Measurements from ENCODE around the gene SPIN1. TPM values are rescaled to one million over a fixed set of nuclear protein-coding genes. Genes with fewer than 3 reads are reported as not detected.

SPIN1 gene
- total and polyA plus RNA-seq, 2 of the 8 experiments (the other 6 are each of a cell fraction or from before 2014, with no cell fraction given), result 69.9 to 139 TPM

- H2AK5ac ChIP-seq (ENCODE audit: low read depth, low read length), result no peak overlapping the region
- no peak overlapping the region for H3K9ac ChIP-seq (replicated peaks in 1 of 4; ENCODE audit: extremely low read depth in 1 of 4, low read depth in 3 of 4, low read length in 3 of 4)
- H3K18ac ChIP-seq (ENCODE audit: extremely low read depth, low read length), result no peak overlapping the region
- H3K14ac ChIP-seq (ENCODE audit: insufficient read length), result no peak overlapping the region
- H3K56ac ChIP-seq (replicated peaks; ENCODE audit: insufficient read length, low read depth, low read length), result no peak overlapping the region
- H3K23me2 ChIP-seq (ENCODE audit: low read depth, low read length), result no peaks in the 10 kb centered on the region
- DNase-seq (ENCODE audit: low read depth in 1 of 2, low spot score in 2 of 2) (no peak), FAIRE-seq (no peak)
- H3K79me2 ChIP-seq (ENCODE audit: control insufficient read depth in 1 of 2, insufficient read depth in 2 of 2, low read length in 2 of 2), result peaks cover 0 to 91% of the 10 kb centered on the region in 2 experiments; a peak in 3 of 4 replicates
- H4K8ac ChIP-seq (ENCODE audit: extremely low read depth, insufficient read depth, low read length), result no peak overlapping the region
- no peaks in the 10 kb centered on the region for H3K27me3 ChIP-seq (replicated peaks in 1 of 4; ENCODE audit: control insufficient read depth in 3 of 4, extremely low read depth in 1 of 4, insufficient read depth in 3 of 4, low read length in 3 of 4)
- H3K4ac ChIP-seq (replicated peaks; ENCODE audit: insufficient read length, low read depth, low read length), result no peak overlapping the region
- TF ChIP-seq SIX5 (IDR thresholded peaks at IDR 0.05; ENCODE audit: low read depth, low read length) (no peak), SIRT6 (IDR thresholded peaks at IDR 0.05; ENCODE audit: low read length) (no peak), KDM5A (IDR thresholded peaks at IDR 0.05; ENCODE audit: low read length) (no peak), NANOG (IDR thresholded peaks at IDR 0.05; ENCODE audit: insufficient read depth, low read depth, low read length, poor library complexity, severe bottlenecking) (no peak), JUND (IDR thresholded peaks at IDR 0.05; ENCODE audit: low read length) (no peak), ATF2 (IDR thresholded peaks at IDR 0.05; ENCODE audit: low read length) (no peak)
- TF ChIP-seq, protein P1, sequence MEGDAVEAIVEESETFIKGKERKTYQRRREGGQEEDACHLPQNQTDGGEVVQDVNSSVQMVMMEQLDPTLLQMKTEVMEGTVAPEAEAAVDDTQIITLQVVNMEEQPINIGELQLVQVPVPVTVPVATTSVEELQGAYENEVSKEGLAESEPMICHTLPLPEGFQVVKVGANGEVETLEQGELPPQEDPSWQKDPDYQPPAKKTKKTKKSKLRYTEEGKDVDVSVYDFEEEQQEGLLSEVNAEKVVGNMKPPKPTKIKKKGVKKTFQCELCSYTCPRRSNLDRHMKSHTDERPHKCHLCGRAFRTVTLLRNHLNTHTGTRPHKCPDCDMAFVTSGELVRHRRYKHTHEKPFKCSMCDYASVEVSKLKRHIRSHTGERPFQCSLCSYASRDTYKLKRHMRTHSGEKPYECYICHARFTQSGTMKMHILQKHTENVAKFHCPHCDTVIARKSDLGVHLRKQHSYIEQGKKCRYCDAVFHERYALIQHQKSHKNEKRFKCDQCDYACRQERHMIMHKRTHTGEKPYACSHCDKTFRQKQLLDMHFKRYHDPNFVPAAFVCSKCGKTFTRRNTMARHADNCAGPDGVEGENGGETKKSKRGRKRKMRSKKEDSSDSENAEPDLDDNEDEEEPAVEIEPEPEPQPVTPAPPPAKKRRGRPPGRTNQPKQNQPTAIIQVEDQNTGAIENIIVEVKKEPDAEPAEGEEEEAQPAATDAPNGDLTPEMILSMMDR (IDR thresholded peaks at IDR 0.05; ENCODE audit: control extremely low read depth in 1 of 3, insufficient read depth in 1 of 3, low read depth in 1 of 3, low read length in 3 of 3), result no peak
- H4K5ac ChIP-seq (ENCODE audit: insufficient read length, low read depth, low read length), result no peak overlapping the region
- 97% methylated on average over 13 of the region's 13 CpGs; no CpG with 5 or more reads in 1 of the 2 experiments for WGBS, 2 experiments (ENCODE audit: extremely low coverage in 1 of 2, insufficient coverage in 1 of 2, insufficient read length in 1 of 2, insufficient replicate concordance in 2 of 2, low coverage in 1 of 2, low lambda C conversion rate in 2 of 2, missing lambda C conversion rate in 1 of 2)
- H3K79me1 ChIP-seq (ENCODE audit: low read depth, low read length), result peaks cover 2% of the 10 kb centered on the region; the same call in 1 of the 2 replicates
- no peak overlapping the region for H2BK15ac ChIP-seq (ENCODE audit: low read length)
- POLR2A ChIA-PET (ENCODE audit: partially characterized antibody), result interaction anchor here (0.8 kb wide), 1 partner anchor 95 kb away, joined by 3 read pairs; no protein-coding TSS in a partner anchor
- H3K23ac ChIP-seq (ENCODE audit: insufficient read length), result no peak overlapping the region
- H2BK120ac ChIP-seq (replicated peaks; ENCODE audit: low read depth, low read length), result no peak overlapping the region
- H3K9me3 ChIP-seq (ENCODE audit: insufficient read depth in 2 of 2, low read depth in 1 of 2, low read length in 1 of 2), result no peaks in the 10 kb centered on the region
- no peak overlapping the region for H2BK20ac ChIP-seq (ENCODE audit: low read length)
- no peak overlapping the region for H2BK12ac ChIP-seq (ENCODE audit: low read depth, low read length)
- H4K20me1 ChIP-seq (replicated peaks in 1 of 2; ENCODE audit: control insufficient read depth in 1 of 2, insufficient read depth in 2 of 2, low read length in 2 of 2), result peaks cover 0 to 5% of the 10 kb centered on the region in 2 experiments
- H3K27ac ChIP-seq (ENCODE audit: low read depth, low read length), result no peak overlapping the region
- peaks cover 0 to 14% (median 7%) of the 10 kb centered on the region in 4 experiments; a peak in 5 of 8 replicates for H3K36me3 ChIP-seq (ENCODE audit: control insufficient read depth in 2 of 4, insufficient read depth in 4 of 4, low read length in 3 of 4)
- CTCF ChIA-PET (ENCODE audit: partially characterized antibody), result interaction anchor here (0.7 kb wide), 1 partner anchor 126 kb away, joined by 3 read pairs; no protein-coding TSS in a partner anchor
- no peaks in the 10 kb centered on the region for H3K4me1 ChIP-seq (replicated peaks in 1 of 4; ENCODE audit: control insufficient read depth in 3 of 4, insufficient read depth in 4 of 4, low read length in 3 of 4)
- H3K4me3 ChIP-seq (ENCODE audit: extremely low read depth in 1 of 4, insufficient read depth in 2 of 4, low read depth in 3 of 4, low read length in 4 of 4), result no peak overlapping the region
- no peak overlapping the region for H2AFZ ChIP-seq (ENCODE audit: low read length)
- no peak overlapping the region for H3K4me2 ChIP-seq (ENCODE audit: insufficient read depth in 1 of 2, low read depth in 2 of 2, low read length in 2 of 2)
- H4K91ac ChIP-seq (replicated peaks; ENCODE audit: insufficient read length, low read length), result no peak overlapping the region
- H2BK5ac ChIP-seq (ENCODE audit: low read depth, low read length), result no peak overlapping the region
Observed at GRCh38 chr9:88437210-88438146, 49.2 kb downstream of the SPIN1 start.
